ENCODE measurements around the gene SQSTM1. TPM values are rescaled to one million over a fixed set of nuclear protein-coding genes. Genes with fewer than 3 reads are reported as not detected.
A peak's percentile ranks its signal among the peaks of the same experiment; 100 is the strongest.

Gene SQSTM1
- total and polyA plus RNA-seq, 12 donors = 258 to 2,312 (median 660) TPM

DNA sequence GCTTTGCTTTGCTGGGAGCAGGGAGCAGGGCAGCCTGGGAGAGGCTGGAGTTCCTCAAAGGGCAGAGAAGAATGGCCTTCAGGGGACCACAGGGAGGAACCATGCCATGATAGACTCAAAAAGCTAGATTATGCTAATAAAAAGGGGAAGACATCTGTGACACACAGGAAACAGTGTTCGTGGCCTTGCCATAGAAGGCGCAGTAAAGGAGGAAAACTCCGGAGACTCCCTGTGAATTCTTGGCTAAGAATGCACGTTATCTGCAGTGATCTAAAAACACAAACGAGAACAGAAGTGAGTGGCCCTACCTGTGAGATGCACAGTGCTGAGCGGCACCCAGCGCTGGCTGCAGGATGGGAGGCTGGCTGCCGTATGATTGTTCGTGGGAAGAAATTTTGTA lies 42.8 kb upstream of the SQSTM1 start:
- H3K9me3 ChIP-seq (replicated peaks in 1 of 3) = no peaks in the 10 kb centered on the region
- DNase-seq = peak in 1 of 7 donors; percentile 13
- H3K27me3 ChIP-seq = no peaks in the 10 kb centered on the region
- TF ChIP-seq POLR2A (IDR thresholded peaks at IDR 0.05) = no peak
- TF ChIP-seq, protein P1, sequence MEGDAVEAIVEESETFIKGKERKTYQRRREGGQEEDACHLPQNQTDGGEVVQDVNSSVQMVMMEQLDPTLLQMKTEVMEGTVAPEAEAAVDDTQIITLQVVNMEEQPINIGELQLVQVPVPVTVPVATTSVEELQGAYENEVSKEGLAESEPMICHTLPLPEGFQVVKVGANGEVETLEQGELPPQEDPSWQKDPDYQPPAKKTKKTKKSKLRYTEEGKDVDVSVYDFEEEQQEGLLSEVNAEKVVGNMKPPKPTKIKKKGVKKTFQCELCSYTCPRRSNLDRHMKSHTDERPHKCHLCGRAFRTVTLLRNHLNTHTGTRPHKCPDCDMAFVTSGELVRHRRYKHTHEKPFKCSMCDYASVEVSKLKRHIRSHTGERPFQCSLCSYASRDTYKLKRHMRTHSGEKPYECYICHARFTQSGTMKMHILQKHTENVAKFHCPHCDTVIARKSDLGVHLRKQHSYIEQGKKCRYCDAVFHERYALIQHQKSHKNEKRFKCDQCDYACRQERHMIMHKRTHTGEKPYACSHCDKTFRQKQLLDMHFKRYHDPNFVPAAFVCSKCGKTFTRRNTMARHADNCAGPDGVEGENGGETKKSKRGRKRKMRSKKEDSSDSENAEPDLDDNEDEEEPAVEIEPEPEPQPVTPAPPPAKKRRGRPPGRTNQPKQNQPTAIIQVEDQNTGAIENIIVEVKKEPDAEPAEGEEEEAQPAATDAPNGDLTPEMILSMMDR (IDR thresholded peaks at IDR 0.05) = no peak
- 57 to 68% (median 61%) methylated on average over 9 of the region's 9 CpGs for WGBS, 4 donors
- H3K4me3 ChIP-seq = no peak overlapping the region
- H3K4me1 ChIP-seq (replicated peaks in 1 of 2) = peaks cover 0 to 4% of the 10 kb centered on the region in 2 donors
- H3K36me3 ChIP-seq (replicated peaks in 1 of 2) = peaks cover 0 to 50% of the 10 kb centered on the region in 2 donors
- H3K27ac ChIP-seq = peak overlapping the region in 2 of 5 donors; percentile 8 to 17
- intact Hi-C loops (cut with DNase I) = no loop called here

DNA sequence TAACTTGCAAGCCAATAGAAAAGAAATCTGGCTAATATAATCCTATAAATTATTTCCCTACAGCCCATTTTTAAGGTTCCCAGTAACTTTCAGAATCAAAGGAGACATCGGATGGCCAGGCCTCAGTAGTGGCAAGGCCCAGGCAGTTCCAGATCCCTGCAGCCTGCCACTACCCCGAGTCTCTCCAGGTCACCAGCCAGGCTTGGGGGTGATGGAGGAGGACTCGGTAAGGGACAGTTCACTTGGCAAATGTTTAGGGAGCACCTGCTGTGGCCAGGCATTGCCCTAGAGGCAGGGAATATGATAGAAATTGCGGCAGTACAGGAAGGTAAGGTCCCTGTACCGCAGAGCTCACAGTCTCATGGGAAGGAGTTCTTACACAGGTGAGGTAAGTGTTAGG lies 42.1 kb upstream of the SQSTM1 start:
- H3K9me3 ChIP-seq (replicated peaks in 1 of 3) = no peaks in the 10 kb centered on the region
- H3K4me3 ChIP-seq = no peak overlapping the region
- no peak for DNase-seq
- H3K27me3 ChIP-seq = no peaks in the 10 kb centered on the region
- TF ChIP-seq, protein P1 (IDR thresholded peaks at IDR 0.05) = no peak
- no peak for TF ChIP-seq POLR2A (IDR thresholded peaks at IDR 0.05)
- peaks cover 0 to 4% of the 10 kb centered on the region in 2 donors for H3K4me1 ChIP-seq (replicated peaks in 1 of 2)
- 88 to 98% (median 94%) methylated on average over 5 of the region's 5 CpGs for WGBS, 4 donors
- no peak overlapping the region for H3K27ac ChIP-seq
- intact Hi-C loops (cut with DNase I) = no loop called here
- peaks cover 0 to 43% of the 10 kb centered on the region in 2 donors for H3K36me3 ChIP-seq (replicated peaks in 1 of 2)

DNA sequence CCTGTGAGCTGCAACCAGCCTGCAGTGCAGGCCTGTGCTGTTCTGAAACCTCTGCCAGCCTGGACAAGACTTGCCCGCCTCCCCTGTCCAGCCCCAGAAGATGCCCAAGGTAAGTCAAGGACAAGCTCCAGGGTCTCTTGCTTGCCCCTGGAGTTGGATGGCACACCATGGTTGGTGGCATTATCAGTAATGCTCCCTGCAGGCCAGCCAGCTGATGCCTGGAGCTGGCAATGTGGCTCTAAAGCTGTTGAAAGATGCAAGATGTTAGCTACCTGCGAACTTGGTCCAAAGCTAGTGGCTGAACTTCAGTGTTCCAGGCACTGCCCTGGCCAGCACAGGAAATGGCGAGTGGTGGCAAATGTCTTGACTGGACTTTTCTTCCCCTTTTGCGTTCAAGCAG lies 40.9 kb upstream of the SQSTM1 start:
- H3K4me1 ChIP-seq (replicated peaks in 1 of 2) = peaks cover 0 to 4% of the 10 kb centered on the region in 2 donors
- 77 to 97% (median 89%) methylated on average over 3 to 4 of the region's 4 CpGs for whole genome bisulfite sequencing, 4 donors
- no peaks in the 10 kb centered on the region for H3K9me3 ChIP-seq (replicated peaks in 1 of 3)
- H3K36me3 ChIP-seq (replicated peaks in 1 of 2) = peaks cover 0 to 31% of the 10 kb centered on the region in 2 donors
- no peak overlapping the region for H3K27ac ChIP-seq
- no peaks in the 10 kb centered on the region for H3K27me3 ChIP-seq
- TF ChIP-seq, protein P1 (IDR thresholded peaks at IDR 0.05) = no peak
- no peak for TF ChIP-seq POLR2A (IDR thresholded peaks at IDR 0.05)
- intact Hi-C loops (cut with DNase I) = no loop called here
- no peak for DNase-seq
- no peak overlapping the region for H3K4me3 ChIP-seq

DNA sequence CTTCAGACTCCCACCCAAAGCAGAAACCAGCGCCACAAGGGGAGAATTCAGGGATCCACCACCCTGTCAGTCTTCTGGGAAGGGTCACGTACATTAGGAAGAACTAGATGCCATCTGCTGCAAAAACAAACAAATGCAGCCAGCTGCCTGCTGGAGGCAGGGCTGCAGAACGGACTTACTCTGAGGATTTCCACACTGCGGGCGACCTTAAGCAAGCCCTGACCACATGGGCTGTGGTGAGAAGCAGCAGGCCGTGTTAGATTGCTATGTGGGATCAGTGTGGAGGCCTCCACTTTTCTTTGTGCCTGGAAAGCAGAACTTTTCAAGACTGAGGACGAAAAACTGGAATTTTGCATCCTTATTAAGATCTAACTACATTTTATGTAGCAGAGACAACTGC lies 40.3 kb upstream of the SQSTM1 start:
- 76 to 83% (median 79%) methylated on average over 7 of the region's 7 CpGs for WGBS, 4 donors
- Histone ChIP-seq H3K27ac (no peak overlapping the region), H3K4me1 (replicated peaks in 1 of 2) (peaks cover 0 to 4% of the 10 kb centered on the region in 2 donors), H3K9me3 (replicated peaks in 1 of 3) (no peaks in the 10 kb centered on the region), H3K4me3 (no peak overlapping the region), H3K27me3 (no peaks in the 10 kb centered on the region), H3K36me3 (replicated peaks in 1 of 2) (peaks cover 0 to 26% of the 10 kb centered on the region in 2 donors)
- intact Hi-C loops (cut with DNase I) = no loop called here
- TF ChIP-seq, protein P1 (IDR thresholded peaks at IDR 0.05) = no peak
- TF ChIP-seq POLR2A (IDR thresholded peaks at IDR 0.05) = no peak
- no peak for DNase-seq

All from adrenal gland (tissue), 12 donors.